Naive B cell (primary cell): ENCODE data around the gene CC2D2B. TPM values are rescaled to one million over a fixed set of nuclear protein-coding genes. Genes with fewer than 3 reads are reported as not detected.

ENCODE experiments used
- ATAC-seq, 2 donors: fragments of 150-1000 bp; cut with Tn5 transposase; 2 replicates each; pipeline ENCODE4 v1.10.0; 2021; ENCODE audit warnings: low read depth in 2 of 2, mild to moderate bottlenecking in 2 of 2, moderate library complexity in 2 of 2
- DNase-seq: peaks from one replicate; pipeline ENCODE4 v3.0.0; 2022
- H3K27ac Mint-ChIP-seq, 6 donors: one replicate each; pipeline ENCODE4 v1.8.0; 2020 to 2022; ENCODE audit warnings: mild to moderate bottlenecking in 6 of 6, mixed read lengths in 6 of 6, moderate library complexity in 5 of 6, inconsistent platforms in 2 of 6
- H3K27me3 Mint-ChIP-seq, 3 donors: one replicate each; pipeline ENCODE4 v1.8.0; 2021 to 2022; ENCODE audit warnings: mixed read lengths in 3 of 3, mild to moderate bottlenecking in 1 of 3
- H3K36me3 Mint-ChIP-seq, 2 donors: one replicate each; pipeline ENCODE4 v1.8.0; 2020 to 2022; ENCODE audit warnings: mixed read lengths in 2 of 2, inconsistent platforms in 1 of 2, mild to moderate bottlenecking in 1 of 2
- H3K4me1 Mint-ChIP-seq, 3 donors: one replicate each; pipeline ENCODE4 v1.8.0; 2020 to 2022; ENCODE audit warnings: mixed read lengths in 3 of 3, inconsistent platforms in 1 of 3, mild to moderate bottlenecking in 1 of 3, moderate library complexity in 1 of 3
- H3K4me3 Mint-ChIP-seq, 8 donors: one replicate each; pipeline ENCODE4 v1.8.0; 2020 to 2022; ENCODE audit warnings: mild to moderate bottlenecking in 8 of 8, mixed read lengths in 8 of 8, moderate library complexity in 8 of 8, inconsistent platforms in 2 of 8
- H3K9me3 Mint-ChIP-seq, 7 donors: one replicate each; pipeline ENCODE4 v1.8.0; 2020 to 2022; ENCODE audit warnings: mixed read lengths in 7 of 7, mild to moderate bottlenecking in 5 of 7, inconsistent platforms in 2 of 7, moderate library complexity in 1 of 7
- polyA plus RNA-seq, 6 donors: library from polyadenylated mRNA; unstranded; fragments of 300-500 nt; fragmentation: Illumina TruSeq; gene quantifications; one replicate each; pipeline ENCODE4 v1.2.3, GENCODE V29; 2021; ENCODE audit warnings: low read depth in 6 of 6

The CC2D2B gene
- polyA plus RNA-seq, 6 donors from 2014 or later = 0.20 to 0.37 (median 0.22) TPM; not detected in 3

DNA sequence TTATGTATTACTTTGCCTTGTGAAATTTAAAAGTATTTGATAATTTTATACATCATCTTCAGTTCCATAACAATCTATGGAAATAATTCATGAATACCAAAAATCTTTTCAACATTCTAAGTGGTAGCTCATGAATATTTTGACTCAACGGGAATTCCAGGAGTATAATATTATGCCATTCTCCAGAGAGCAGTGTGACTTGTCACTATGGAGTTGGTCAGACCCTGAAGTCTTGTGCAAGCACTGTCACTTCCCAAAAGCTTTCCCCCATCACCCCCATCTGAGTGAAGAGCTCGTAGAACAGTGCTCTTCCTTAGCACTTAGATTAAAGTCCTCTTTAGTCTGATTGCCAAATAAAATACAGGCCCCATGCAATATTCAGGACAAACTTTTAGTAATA is 106.2 kb downstream of the CC2D2B start:
- peaks cover 0 to 9% (median 0%) of the 10 kb centered on the region in 3 donors for H3K27me3 Mint-ChIP-seq
- ATAC-seq = no peak

DNA sequence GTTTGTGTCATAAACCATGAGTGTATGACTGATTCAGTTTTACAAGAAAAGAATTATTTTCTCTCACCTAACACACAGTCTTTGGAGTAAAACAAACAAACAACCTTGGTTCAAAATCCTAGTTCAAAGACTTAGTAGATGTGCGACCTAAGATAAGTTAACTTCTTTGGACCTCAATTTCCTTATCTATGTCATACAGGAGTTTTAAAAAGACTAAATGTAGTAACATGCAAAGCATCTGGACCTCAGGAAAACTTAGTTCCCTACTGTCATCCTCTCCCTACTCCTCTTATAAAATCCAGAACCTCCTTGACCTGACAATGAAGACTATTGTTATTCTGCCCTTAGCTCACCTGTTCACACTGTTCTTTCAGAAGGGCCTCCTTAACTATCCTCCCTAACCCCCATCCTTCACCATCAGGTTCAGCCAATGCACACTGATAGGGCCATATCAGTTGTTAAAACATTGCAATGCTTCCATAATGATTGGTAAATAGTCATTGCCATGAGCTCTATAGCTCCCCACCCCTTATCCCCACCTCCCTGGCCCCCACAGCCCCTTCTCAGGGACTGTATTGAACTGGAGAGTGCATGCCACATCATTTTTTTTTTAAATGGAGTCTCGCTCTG is 106.8 kb downstream of the CC2D2B start:
- DNase-seq (no peak), ATAC-seq (no peak)
- H3K27ac Mint-ChIP-seq = peak overlapping the region in 3 of 6 donors; percentile 9 to 65 (median 51)
- H3K9me3 Mint-ChIP-seq = no peaks in the 10 kb centered on the region
- no peaks in the 10 kb centered on the region for H3K36me3 Mint-ChIP-seq
- H3K27me3 Mint-ChIP-seq = peaks cover 0 to 9% (median 0%) of the 10 kb centered on the region in 3 donors
- peaks cover 2 to 6% (median 6%) of the 10 kb centered on the region in 3 donors for H3K4me1 Mint-ChIP-seq
- H3K4me3 Mint-ChIP-seq = no peak overlapping the region

More for the DNA sequence above, 106.2 kb downstream of the CC2D2B start:
- Mint-ChIP-seq H3K4me1 (peaks cover 2 to 6% (median 6%) of the 10 kb centered on the region in 3 donors), H3K4me3 (no peak overlapping the region), H3K27ac (no peak overlapping the region), H3K36me3 (no peaks in the 10 kb centered on the region), H3K9me3 (no peaks in the 10 kb centered on the region)
- DNase-seq = no peak

DNA sequence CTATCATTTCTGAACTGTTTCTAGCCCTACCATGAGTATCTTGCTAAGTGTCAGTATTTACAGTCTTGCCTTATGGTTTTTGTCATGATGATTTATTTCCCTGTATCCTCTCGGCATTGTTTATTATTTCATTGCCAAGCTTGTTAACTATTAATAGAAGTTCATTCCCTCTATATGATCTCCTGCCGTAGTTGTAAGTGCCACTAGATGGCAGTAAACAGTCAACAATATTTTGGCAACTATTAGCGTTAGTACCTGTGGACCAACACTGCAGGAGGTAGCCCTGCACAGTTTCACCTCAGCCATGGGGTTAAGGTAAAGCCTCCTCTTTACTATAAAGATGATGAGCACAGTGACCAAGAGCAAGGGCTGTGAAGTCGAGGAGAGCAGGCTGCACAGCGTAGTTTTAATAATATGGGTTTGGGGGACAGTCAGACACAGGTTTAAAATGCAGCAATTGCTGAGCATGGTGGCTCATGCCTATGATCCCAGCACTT is 109.5 kb downstream of the CC2D2B start:
- no peaks in the 10 kb centered on the region for H3K9me3 Mint-ChIP-seq
- peak; percentile 47 for DNase-seq
- H3K4me3 Mint-ChIP-seq = no peak overlapping the region
- peaks cover 0 to 5% (median 0%) of the 10 kb centered on the region in 3 donors for H3K27me3 Mint-ChIP-seq
- no peak overlapping the region for H3K27ac Mint-ChIP-seq
- peaks cover 2 to 6% (median 6%) of the 10 kb centered on the region in 3 donors for H3K4me1 Mint-ChIP-seq
- peak; percentile 81 to 90 for ATAC-seq
- H3K36me3 Mint-ChIP-seq = no peaks in the 10 kb centered on the region

DNA sequence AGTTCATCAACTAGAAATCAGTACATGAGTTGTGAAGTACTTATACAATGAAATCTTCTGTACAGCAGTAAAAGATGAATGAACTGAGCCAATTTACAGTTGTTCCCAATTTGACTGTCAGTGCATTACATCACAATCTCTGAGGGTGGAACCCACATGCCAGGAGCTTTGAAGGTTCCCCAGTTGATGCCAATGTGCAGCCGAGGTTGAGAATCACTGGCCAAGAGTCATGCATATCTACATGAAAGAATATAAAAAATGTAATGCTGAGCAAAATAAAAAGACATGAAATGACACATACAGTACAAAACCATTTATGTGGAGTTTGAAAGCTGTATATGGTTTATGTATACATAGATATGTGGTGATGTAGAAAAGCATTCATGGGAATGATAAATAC is 113.6 kb downstream of the CC2D2B start:
- DNase-seq (no peak), ATAC-seq (no peak)
- Mint-ChIP-seq H3K4me1 (peaks cover 2 to 6% (median 6%) of the 10 kb centered on the region in 3 donors), H3K27me3 (peaks cover 0 to 5% (median 0%) of the 10 kb centered on the region in 3 donors), H3K36me3 (no peaks in the 10 kb centered on the region), H3K4me3 (no peak overlapping the region), H3K27ac (no peak overlapping the region), H3K9me3 (no peaks in the 10 kb centered on the region)

DNA sequence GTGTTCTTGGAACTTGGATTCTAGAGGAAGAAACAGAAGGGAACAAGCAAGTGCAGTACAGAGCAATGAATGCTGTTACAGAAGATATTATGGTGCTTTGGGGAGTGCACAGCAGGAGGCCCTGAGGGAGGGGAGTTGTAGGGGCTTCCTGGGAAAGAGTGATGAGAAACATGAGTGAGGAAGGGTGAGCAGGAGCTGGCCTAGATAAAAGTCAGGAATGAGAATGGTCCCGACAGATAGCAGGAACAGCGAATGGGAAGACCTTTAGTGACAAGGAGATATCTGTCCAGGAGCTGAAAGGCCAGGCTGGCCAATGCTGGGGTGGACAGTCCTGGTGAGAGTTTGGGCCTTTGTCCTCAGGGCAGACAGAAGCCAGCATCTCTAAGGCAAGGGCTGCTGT is 115.0 kb downstream of the CC2D2B start:
- H3K36me3 Mint-ChIP-seq = no peaks in the 10 kb centered on the region
- no peaks in the 10 kb centered on the region for H3K27me3 Mint-ChIP-seq
- H3K4me3 Mint-ChIP-seq = no peak overlapping the region

DNA sequence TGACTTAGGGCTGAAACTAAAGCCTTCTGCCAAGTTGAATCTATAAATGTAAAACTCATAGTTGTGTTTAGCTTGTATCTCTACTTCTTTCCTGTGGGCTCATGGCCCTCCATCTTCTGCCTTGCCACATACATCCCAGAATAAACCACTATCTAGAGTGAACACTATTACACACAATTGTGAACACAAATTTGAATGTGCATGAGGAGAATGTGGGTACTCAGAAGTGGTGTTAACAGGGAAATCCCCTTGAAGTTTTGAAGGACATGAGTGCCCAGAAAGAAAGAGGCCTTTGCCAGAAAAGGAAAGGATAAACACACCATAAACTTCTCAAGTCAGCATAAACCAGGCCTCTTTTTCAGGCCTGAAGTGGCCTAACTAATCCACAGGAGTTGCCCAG is 115.4 kb downstream of the CC2D2B start:
- H3K27me3 Mint-ChIP-seq = no peaks in the 10 kb centered on the region
- no peak for DNase-seq

More for the DNA sequence above, 115.0 kb downstream of the CC2D2B start:
- Mint-ChIP-seq H3K4me1 (no peaks in the 10 kb centered on the region), H3K27ac (peak overlapping the region in 1 of 6 donors; percentile 12), H3K9me3 (no peaks in the 10 kb centered on the region)
- ATAC-seq (no peak), DNase-seq (no peak)

DNA sequence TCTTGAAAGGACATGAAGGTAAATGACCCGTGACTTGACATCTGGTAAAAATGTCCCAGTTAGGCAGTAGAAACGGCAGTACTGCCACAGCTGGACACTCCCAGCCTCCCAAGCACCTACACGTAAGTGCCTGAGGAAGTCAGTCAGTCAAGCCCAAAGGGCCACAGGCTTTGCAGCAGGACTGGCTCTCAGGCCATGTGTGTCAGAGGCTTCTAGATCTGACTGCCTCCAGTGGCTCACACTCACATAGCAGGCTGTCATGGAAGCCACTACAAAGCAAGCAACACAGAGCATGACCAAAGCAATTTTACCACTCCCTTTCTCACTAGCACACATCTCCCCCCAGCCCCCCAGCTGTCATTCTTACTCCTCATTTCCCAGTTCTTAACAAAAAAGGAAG is 117.8 kb downstream of the CC2D2B start:
- H3K9me3 Mint-ChIP-seq = no peaks in the 10 kb centered on the region
- no peaks in the 10 kb centered on the region for H3K4me1 Mint-ChIP-seq
- ATAC-seq (peak; percentile 55 to 57), DNase-seq (no peak)
- H3K27me3 Mint-ChIP-seq = no peaks in the 10 kb centered on the region
- H3K27ac Mint-ChIP-seq = peak overlapping the region in 2 of 6 donors; percentile 27 to 46
- H3K4me3 Mint-ChIP-seq = no peak overlapping the region
- no peaks in the 10 kb centered on the region for H3K36me3 Mint-ChIP-seq

More for the DNA sequence above, 115.4 kb downstream of the CC2D2B start:
- H3K9me3 Mint-ChIP-seq = no peaks in the 10 kb centered on the region
- no peak overlapping the region for H3K4me3 Mint-ChIP-seq
- no peak for ATAC-seq
- H3K36me3 Mint-ChIP-seq = no peaks in the 10 kb centered on the region
- no peak overlapping the region for H3K27ac Mint-ChIP-seq
- H3K4me1 Mint-ChIP-seq = no peaks in the 10 kb centered on the region

DNA sequence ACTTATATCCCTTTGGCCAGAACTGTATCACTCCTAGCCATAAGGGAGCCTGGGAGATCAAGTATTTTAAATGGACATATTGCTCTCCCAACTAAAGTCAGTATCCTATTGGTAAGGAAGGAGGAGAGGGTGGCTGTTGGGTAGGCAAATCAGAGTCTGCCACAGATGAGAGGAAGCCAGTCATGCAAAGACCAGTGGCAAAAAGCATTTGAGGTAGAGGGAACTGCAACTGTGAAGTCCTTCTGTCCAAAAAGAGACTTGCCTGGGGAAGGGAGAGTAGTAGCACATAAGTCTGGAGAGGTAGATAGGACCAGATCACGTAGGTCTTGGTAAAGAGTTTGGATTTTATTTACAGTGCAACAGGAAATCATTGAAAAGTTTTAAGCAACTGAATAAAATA is 126.8 kb downstream of the CC2D2B start:
- ATAC-seq = no peak
- Mint-ChIP-seq H3K9me3 (peaks cover 0 to 8% (median 2%) of the 10 kb centered on the region in 7 donors), H3K27me3 (no peaks in the 10 kb centered on the region), H3K4me1 (peaks cover 0 to 4% (median 0%) of the 10 kb centered on the region in 3 donors), H3K36me3 (no peaks in the 10 kb centered on the region), H3K27ac (no peak overlapping the region), H3K4me3 (no peak overlapping the region)
- DNase-seq = no peak

DNA sequence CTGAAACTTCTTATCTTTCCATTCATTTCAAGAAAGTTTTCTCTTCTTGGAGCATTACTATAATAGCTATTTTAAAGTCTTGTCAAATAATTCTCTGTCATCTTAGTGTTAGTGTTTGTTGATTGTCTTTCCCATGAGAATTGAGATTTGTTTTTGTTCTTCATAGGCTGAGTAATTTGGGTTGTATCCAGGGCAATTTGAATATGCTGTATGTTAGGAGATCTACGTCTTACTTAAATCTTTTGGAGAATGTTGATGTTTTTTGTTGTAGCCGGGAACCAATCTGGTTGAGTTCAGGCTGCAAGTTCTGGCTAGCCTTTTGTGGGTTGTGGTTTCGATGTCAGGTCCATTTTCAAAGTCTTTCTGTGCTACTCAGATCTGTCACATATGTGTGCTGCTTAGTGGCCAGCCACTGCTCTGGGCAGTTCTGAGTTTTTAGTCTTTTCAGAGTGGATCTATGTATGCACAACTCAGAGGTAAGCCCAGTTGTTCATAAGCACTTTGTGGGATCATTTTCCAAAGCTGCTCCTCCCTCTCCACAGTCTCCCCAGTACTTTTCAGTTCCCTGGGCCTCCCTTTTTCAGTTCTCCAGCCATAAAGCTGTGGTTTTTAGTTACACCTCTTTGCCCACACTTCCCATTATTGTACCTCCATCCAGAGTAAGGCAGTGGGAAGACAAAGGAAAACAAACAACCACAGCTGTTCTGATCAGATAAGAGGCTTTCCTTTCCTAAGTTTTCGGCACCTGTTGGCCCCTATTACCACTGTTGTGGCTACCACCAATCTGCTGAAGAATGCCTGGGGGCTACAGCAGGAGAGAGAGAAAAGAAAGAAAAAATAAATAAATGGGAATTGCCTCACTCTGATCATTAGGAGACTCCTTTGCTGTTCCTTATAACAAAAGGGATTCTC is 131.0 kb downstream of the CC2D2B start:
- peaks cover 5 to 10% (median 6%) of the 10 kb centered on the region in 3 donors for H3K4me1 Mint-ChIP-seq
- peak overlapping the region in 1 of 8 donors; percentile 3 for H3K4me3 Mint-ChIP-seq
- H3K27me3 Mint-ChIP-seq = no peaks in the 10 kb centered on the region
- no peak for ATAC-seq
- no peaks in the 10 kb centered on the region for H3K36me3 Mint-ChIP-seq
- peaks cover 0 to 8% (median 2%) of the 10 kb centered on the region in 7 donors for H3K9me3 Mint-ChIP-seq
- no peak for DNase-seq
- peak overlapping the region in 1 of 6 donors; percentile 70 for H3K27ac Mint-ChIP-seq

DNA sequence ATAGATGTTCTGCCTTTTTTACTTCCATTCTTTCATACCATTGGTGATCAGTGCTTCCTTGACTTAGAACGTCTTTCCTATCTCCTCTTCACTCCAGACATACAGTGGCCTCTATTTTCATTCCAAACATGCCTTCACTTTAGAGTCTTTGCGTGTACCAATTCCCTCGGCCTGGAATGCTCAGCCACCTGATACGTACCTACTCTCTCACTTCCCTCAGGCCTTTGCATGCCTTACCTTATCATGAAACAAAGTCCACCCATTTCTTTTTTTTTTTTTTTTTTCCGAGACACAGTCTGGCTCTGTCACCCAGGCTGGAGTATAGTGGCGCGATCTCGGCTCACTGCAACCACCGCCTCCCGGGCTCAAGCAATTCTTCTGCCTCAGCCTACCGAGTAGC is 133.4 kb downstream of the CC2D2B start:
- H3K4me1 Mint-ChIP-seq = peaks cover 15 to 28% (median 26%) of the 10 kb centered on the region in 3 donors
- H3K9me3 Mint-ChIP-seq = peaks cover 0 to 5% (median 2%) of the 10 kb centered on the region in 7 donors
- no peak overlapping the region for H3K27ac Mint-ChIP-seq
- H3K36me3 Mint-ChIP-seq = no peaks in the 10 kb centered on the region
- H3K4me3 Mint-ChIP-seq = peak overlapping the region in 2 of 8 donors; percentile 54 to 73
- no peak for ATAC-seq
- no peak for DNase-seq
- H3K27me3 Mint-ChIP-seq = no peaks in the 10 kb centered on the region

DNA sequence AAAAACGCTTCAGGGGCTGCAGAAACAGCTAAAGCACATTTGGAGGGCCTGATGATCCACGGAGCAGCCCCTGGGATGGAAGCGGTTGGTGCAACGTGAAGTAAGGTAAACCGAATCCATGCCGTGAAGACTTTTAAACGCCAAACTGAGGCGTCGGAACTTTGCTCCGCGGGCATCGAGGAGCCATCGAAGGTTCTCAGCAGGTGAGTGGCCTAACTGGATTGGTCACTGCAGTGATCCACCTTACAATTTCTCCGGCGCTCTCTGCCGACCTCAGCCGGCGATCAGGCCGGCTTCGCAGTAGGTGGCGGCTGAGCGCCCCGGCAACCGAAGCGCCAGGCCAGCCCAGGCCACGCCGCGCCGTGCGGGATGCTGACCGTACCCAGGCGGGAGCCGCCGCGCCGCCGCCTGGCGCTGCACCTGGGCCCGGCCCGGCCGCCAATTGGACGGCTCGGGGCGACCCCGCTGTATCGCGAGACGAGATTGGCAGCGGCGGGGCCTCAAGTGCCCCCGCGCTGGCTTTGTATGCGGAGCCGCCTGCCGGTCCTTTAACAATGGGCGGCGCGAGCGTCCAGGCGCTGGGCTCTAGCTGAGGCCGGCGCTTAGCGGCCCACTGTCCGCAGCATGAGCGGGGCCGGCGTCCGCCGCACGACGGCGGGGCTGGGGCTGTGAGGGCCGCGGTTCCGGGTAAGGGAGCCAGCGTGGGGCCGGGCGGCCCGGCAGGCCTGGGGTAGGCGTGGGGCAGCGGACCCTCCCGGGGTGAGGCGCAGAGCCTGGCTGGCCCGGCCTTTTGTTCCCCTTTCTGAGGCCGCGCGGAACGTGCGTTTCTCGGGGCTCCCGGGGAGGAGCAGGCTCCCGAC is 135.5 kb downstream of the CC2D2B start, which contains the start of gene CCNJ:
TSS of gene CCNJ (plus strand) at position 551 of the 860 bp plus-strand sequence. CDS start 811 bp downstream, outside the sequence.
- Mint-ChIP-seq H3K27me3 (no peaks in the 10 kb centered on the region), H3K27ac (peak within 1 kb of the TSS; percentile 86 to 96 (median 92)), H3K4me3 (peak within 1 kb of the TSS; percentile 91 to 97 (median 94)), H3K36me3 (no peaks in the 10 kb centered on the region), H3K9me3 (no peaks in the 10 kb centered on the region), H3K4me1 (peaks cover 28 to 45% (median 41%) of the 10 kb centered on the region in 3 donors)
- DNase-seq (peak; percentile 86), ATAC-seq (peak; percentile 86)

DNA sequence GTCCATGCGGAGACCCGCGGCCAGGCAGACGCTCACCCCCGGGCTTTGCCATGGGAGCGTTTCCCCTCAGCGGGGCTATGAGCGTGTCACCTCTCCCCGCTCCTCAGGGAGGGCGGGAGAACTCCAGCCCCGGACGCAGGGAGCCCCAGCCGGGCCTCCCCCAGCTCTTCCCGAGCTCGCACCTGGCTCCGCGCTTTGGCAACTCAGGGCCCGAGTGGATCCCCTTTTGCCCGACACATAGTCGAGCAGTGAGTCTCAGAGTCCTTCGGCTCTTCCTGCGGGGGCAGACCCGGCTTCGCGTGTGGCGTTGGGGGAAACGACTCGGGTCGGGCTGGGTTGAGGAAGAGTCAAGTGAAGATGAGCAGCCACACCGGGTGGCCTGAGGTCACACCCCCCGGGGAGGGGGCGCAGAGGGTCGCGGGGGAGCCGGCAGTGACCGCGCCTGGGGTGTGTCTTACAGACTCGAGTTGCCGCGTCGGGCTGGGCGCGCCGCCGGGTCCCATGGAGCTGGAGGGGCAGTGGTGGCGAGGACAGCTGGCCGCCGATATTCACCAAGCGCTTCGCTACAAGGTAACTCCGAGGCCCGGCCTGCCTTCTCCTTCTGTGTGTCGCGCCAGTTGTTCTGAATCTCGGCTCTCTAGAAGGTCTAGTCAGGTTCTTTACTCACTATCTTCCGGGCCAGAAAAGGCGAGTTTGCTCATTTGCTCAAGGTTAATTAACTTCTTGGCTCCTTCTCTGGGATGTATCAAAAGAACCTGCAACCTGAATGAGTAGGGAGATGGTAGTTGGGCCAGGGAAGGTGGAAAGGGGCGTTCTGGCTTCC is 136.3 kb downstream of the CC2D2B start:
- peaks cover 36 to 54% (median 48%) of the 10 kb centered on the region in 3 donors for H3K4me1 Mint-ChIP-seq
- peak overlapping the region; percentile 83 to 96 (median 92) for H3K27ac Mint-ChIP-seq
- DNase-seq = peak; percentile 54
- H3K36me3 Mint-ChIP-seq = no peaks in the 10 kb centered on the region
- H3K9me3 Mint-ChIP-seq = no peaks in the 10 kb centered on the region
- no peaks in the 10 kb centered on the region for H3K27me3 Mint-ChIP-seq
- H3K4me3 Mint-ChIP-seq = peak overlapping the region; percentile 91 to 97 (median 94)
- ATAC-seq = peak; percentile 54 to 55
